ENCODE data around the gene CELF2.

The CELF2 gene

GRCh38 chr10:11213137-11213536, 195.5 kb downstream of the CELF2 start:
- peaks cover 9% of the 10 kb centered on the region for H3K36me3 ChIP-seq (ENCODE audit: insufficient read depth, low read length)
- no peak overlapping the region for H3K4me3 ChIP-seq (ENCODE audit: low read depth in 1 of 2, low read length in 2 of 2)
- H3K9me3 ChIP-seq (ENCODE audit: low read length) = no peaks in the 10 kb centered on the region
- no peaks in the 10 kb centered on the region for H3K27me3 ChIP-seq (ENCODE audit: control insufficient read depth in 1 of 2, insufficient read depth in 2 of 2, low read length in 2 of 2)
- peaks cover 17% of the 10 kb centered on the region for H3K4me1 ChIP-seq (ENCODE audit: insufficient read depth, low read length)
- no peak overlapping the region for H3K27ac ChIP-seq (ENCODE audit: low read depth, low read length)
- no peak overlapping the region for H3K9ac ChIP-seq (ENCODE audit: low read length)

GRCh38 chr10:11214407-11214806, 196.7 kb downstream of the CELF2 start:
- Histone ChIP-seq H3K36me3 (ENCODE audit: insufficient read depth, low read length) (peaks cover 9% of the 10 kb centered on the region), H3K9ac (ENCODE audit: low read length) (no peak overlapping the region), H3K27ac (ENCODE audit: low read depth, low read length) (no peak overlapping the region), H3K4me3 (ENCODE audit: low read depth in 1 of 2, low read length in 2 of 2) (no peak overlapping the region), H3K9me3 (ENCODE audit: low read length) (no peaks in the 10 kb centered on the region), H3K27me3 (ENCODE audit: control insufficient read depth in 1 of 2, insufficient read depth in 2 of 2, low read length in 2 of 2) (no peaks in the 10 kb centered on the region), H3K4me1 (ENCODE audit: insufficient read depth, low read length) (peaks cover 12% of the 10 kb centered on the region)

GRCh38 chr10:11215471-11215870, 197.8 kb downstream of the CELF2 start:
- H3K27ac ChIP-seq (ENCODE audit: low read depth, low read length) = no peak overlapping the region
- no peaks in the 10 kb centered on the region for H3K9me3 ChIP-seq (ENCODE audit: low read length)
- H3K9ac ChIP-seq (ENCODE audit: low read length) = no peak overlapping the region
- peaks cover 6% of the 10 kb centered on the region for H3K4me1 ChIP-seq (ENCODE audit: insufficient read depth, low read length)
- H3K27me3 ChIP-seq (ENCODE audit: control insufficient read depth in 1 of 2, insufficient read depth in 2 of 2, low read length in 2 of 2) = no peaks in the 10 kb centered on the region
- no peak overlapping the region for H3K4me3 ChIP-seq (ENCODE audit: low read depth in 1 of 2, low read length in 2 of 2)
- H3K36me3 ChIP-seq (ENCODE audit: insufficient read depth, low read length) = peaks cover 9% of the 10 kb centered on the region

- H3K9me3 ChIP-seq (ENCODE audit: low read length) = no peaks in the 10 kb centered on the region
- peaks cover 9% of the 10 kb centered on the region for H3K36me3 ChIP-seq (ENCODE audit: insufficient read depth, low read length)
- H3K4me3 ChIP-seq (ENCODE audit: low read depth in 1 of 2, low read length in 2 of 2) = no peak overlapping the region
- H3K27me3 ChIP-seq (ENCODE audit: control insufficient read depth in 1 of 2, insufficient read depth in 2 of 2, low read length in 2 of 2) = no peaks in the 10 kb centered on the region
- no peaks in the 10 kb centered on the region for H3K4me1 ChIP-seq (ENCODE audit: insufficient read depth, low read length)
- H3K9ac ChIP-seq (ENCODE audit: low read length) = no peak overlapping the region
- no peak overlapping the region for H3K27ac ChIP-seq (ENCODE audit: low read depth, low read length)
These were observed 199.8 kb downstream of the CELF2 start for GRCh38 chr10:11217521-11217920.

GRCh38 chr10:11218395-11218794, 200.7 kb downstream of the CELF2 start:
- peaks cover 15% of the 10 kb centered on the region for H3K36me3 ChIP-seq (ENCODE audit: insufficient read depth, low read length)
- no peaks in the 10 kb centered on the region for H3K9me3 ChIP-seq (ENCODE audit: low read length)
- no peaks in the 10 kb centered on the region for H3K4me1 ChIP-seq (ENCODE audit: insufficient read depth, low read length)
- no peaks in the 10 kb centered on the region for H3K27me3 ChIP-seq (ENCODE audit: control insufficient read depth in 1 of 2, insufficient read depth in 2 of 2, low read length in 2 of 2)
- H3K9ac ChIP-seq (ENCODE audit: low read length) = no peak overlapping the region
- H3K4me3 ChIP-seq (ENCODE audit: low read depth in 1 of 2, low read length in 2 of 2) = no peak overlapping the region
- H3K27ac ChIP-seq (ENCODE audit: low read depth, low read length) = no peak overlapping the region

- Histone ChIP-seq H3K4me3 (ENCODE audit: low read depth in 1 of 2, low read length in 2 of 2) (no peak overlapping the region), H3K9me3 (ENCODE audit: low read length) (no peaks in the 10 kb centered on the region), H3K27me3 (ENCODE audit: control insufficient read depth in 1 of 2, insufficient read depth in 2 of 2, low read length in 2 of 2) (no peaks in the 10 kb centered on the region), H3K36me3 (ENCODE audit: insufficient read depth, low read length) (peaks cover 16% of the 10 kb centered on the region), H3K4me1 (ENCODE audit: insufficient read depth, low read length) (no peaks in the 10 kb centered on the region), H3K27ac (ENCODE audit: low read depth, low read length) (no peak overlapping the region), H3K9ac (ENCODE audit: low read length) (no peak overlapping the region)
These were observed 201.8 kb downstream of the CELF2 start for GRCh38 chr10:11219431-11219830.

GRCh38 chr10:11223081-11223480, 205.4 kb downstream of the CELF2 start:
- Histone ChIP-seq H3K27ac (ENCODE audit: low read depth, low read length) (no peak overlapping the region), H3K4me3 (ENCODE audit: low read depth in 1 of 2, low read length in 2 of 2) (no peak overlapping the region), H3K9ac (ENCODE audit: low read length) (no peak overlapping the region), H3K36me3 (ENCODE audit: insufficient read depth, low read length) (peaks cover 7% of the 10 kb centered on the region), H3K4me1 (ENCODE audit: insufficient read depth, low read length) (no peaks in the 10 kb centered on the region), H3K27me3 (ENCODE audit: control insufficient read depth in 1 of 2, insufficient read depth in 2 of 2, low read length in 2 of 2) (no peaks in the 10 kb centered on the region), H3K9me3 (ENCODE audit: low read length) (no peaks in the 10 kb centered on the region)

- Histone ChIP-seq H3K4me1 (ENCODE audit: insufficient read depth, low read length) (no peaks in the 10 kb centered on the region), H3K36me3 (ENCODE audit: insufficient read depth, low read length) (peaks cover 7% of the 10 kb centered on the region), H3K4me3 (ENCODE audit: low read depth in 1 of 2, low read length in 2 of 2) (no peak overlapping the region)
These were observed 206.0 kb downstream of the CELF2 start for GRCh38 chr10:11223507-11224140.

GRCh38 chr10:11224321-11224720, 206.6 kb downstream of the CELF2 start:
- peaks cover 7% of the 10 kb centered on the region for H3K36me3 ChIP-seq (ENCODE audit: insufficient read depth, low read length)
- H3K27ac ChIP-seq (ENCODE audit: low read depth, low read length) = no peak overlapping the region
- no peaks in the 10 kb centered on the region for H3K4me1 ChIP-seq (ENCODE audit: insufficient read depth, low read length)
- no peak overlapping the region for H3K9ac ChIP-seq (ENCODE audit: low read length)
- H3K9me3 ChIP-seq (ENCODE audit: low read length) = no peaks in the 10 kb centered on the region
- H3K4me3 ChIP-seq (ENCODE audit: low read depth in 1 of 2, low read length in 2 of 2) = no peak overlapping the region
- H3K27me3 ChIP-seq (ENCODE audit: control insufficient read depth in 1 of 2, insufficient read depth in 2 of 2, low read length in 2 of 2) = no peaks in the 10 kb centered on the region

More at GRCh38 chr10:11223507-11224140, 206.0 kb downstream of the CELF2 start:
- Histone ChIP-seq H3K27me3 (ENCODE audit: control insufficient read depth in 1 of 2, insufficient read depth in 2 of 2, low read length in 2 of 2) (no peaks in the 10 kb centered on the region), H3K9ac (ENCODE audit: low read length) (no peak overlapping the region), H3K27ac (ENCODE audit: low read depth, low read length) (no peak overlapping the region), H3K9me3 (ENCODE audit: low read length) (no peaks in the 10 kb centered on the region)

- H3K36me3 ChIP-seq (ENCODE audit: insufficient read depth, low read length) = peaks cover 7% of the 10 kb centered on the region
- no peak overlapping the region for H3K4me3 ChIP-seq (ENCODE audit: low read depth in 1 of 2, low read length in 2 of 2)
- H3K9me3 ChIP-seq (ENCODE audit: low read length) = no peaks in the 10 kb centered on the region
- H3K27me3 ChIP-seq (ENCODE audit: control insufficient read depth in 1 of 2, insufficient read depth in 2 of 2, low read length in 2 of 2) = no peaks in the 10 kb centered on the region
- H3K4me1 ChIP-seq (ENCODE audit: insufficient read depth, low read length) = no peaks in the 10 kb centered on the region
- no peak overlapping the region for H3K9ac ChIP-seq (ENCODE audit: low read length)
- no peak overlapping the region for H3K27ac ChIP-seq (ENCODE audit: low read depth, low read length)
These were observed 207.2 kb downstream of the CELF2 start for GRCh38 chr10:11224792-11225416.

- no peaks in the 10 kb centered on the region for H3K4me1 ChIP-seq (ENCODE audit: insufficient read depth, low read length)
- H3K27me3 ChIP-seq (ENCODE audit: control insufficient read depth in 1 of 2, insufficient read depth in 2 of 2, low read length in 2 of 2) = no peaks in the 10 kb centered on the region
- peaks cover 7% of the 10 kb centered on the region for H3K36me3 ChIP-seq (ENCODE audit: insufficient read depth, low read length)
- no peaks in the 10 kb centered on the region for H3K9me3 ChIP-seq (ENCODE audit: low read length)
- no peak overlapping the region for H3K9ac ChIP-seq (ENCODE audit: low read length)
- no peak overlapping the region for H3K4me3 ChIP-seq (ENCODE audit: low read depth in 1 of 2, low read length in 2 of 2)
- no peak overlapping the region for H3K27ac ChIP-seq (ENCODE audit: low read depth, low read length)
These were observed 208.3 kb downstream of the CELF2 start for GRCh38 chr10:11225935-11226334.

GRCh38 chr10:11227103-11227502, 209.4 kb downstream of the CELF2 start:
- Histone ChIP-seq H3K9ac (ENCODE audit: low read length) (no peak overlapping the region), H3K9me3 (ENCODE audit: low read length) (no peaks in the 10 kb centered on the region), H3K27me3 (ENCODE audit: control insufficient read depth in 1 of 2, insufficient read depth in 2 of 2, low read length in 2 of 2) (no peaks in the 10 kb centered on the region), H3K4me3 (ENCODE audit: low read depth in 1 of 2, low read length in 2 of 2) (no peak overlapping the region), H3K36me3 (ENCODE audit: insufficient read depth, low read length) (peaks cover 7% of the 10 kb centered on the region), H3K4me1 (ENCODE audit: insufficient read depth, low read length) (no peaks in the 10 kb centered on the region), H3K27ac (ENCODE audit: low read depth, low read length) (no peak overlapping the region)
